ENCODE results near the gene TRPM2. TPM values are rescaled to one million over a fixed set of nuclear protein-coding genes. Genes with fewer than 3 reads are reported as not detected.

The TRPM2 gene
- total and polyA plus RNA-seq, 2 of the 13 experiments (the other 11 are each of a cell fraction or from before 2014, with no cell fraction given) = 0.07 to 0.20 TPM

DNA sequence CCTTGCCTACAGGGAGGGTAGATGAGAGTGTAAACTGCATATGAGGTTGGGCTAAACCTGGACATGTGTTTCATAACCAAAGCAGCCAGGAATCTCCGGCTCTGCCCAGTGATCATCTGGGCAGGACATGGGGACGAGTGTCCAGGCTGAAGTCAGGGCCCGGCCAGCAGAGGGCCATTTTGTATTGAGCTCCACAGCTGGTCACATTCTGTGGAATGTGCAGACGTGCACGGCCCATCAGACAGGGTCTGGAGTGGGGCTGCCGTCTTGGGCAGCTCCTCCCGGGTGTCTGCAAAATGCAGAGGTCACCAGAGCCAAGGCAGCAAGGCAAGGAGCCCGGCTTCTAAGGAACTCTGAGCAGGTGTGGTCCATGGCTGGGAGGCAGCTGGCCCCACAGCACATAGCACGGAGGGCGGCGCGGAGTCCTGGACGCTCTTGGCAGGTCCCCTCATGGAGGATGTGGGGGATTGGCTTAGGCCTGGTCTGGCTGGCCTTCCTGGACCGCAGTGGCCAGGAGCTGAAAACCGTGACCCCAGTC lies 108.1 kb downstream of the TRPM2 start (continued):
- TF ChIP-seq TEAD2 (CRISPR knock-in tag; IDR thresholded peaks at IDR 0.05) = no peak
- TF ChIP-seq, protein P1, sequence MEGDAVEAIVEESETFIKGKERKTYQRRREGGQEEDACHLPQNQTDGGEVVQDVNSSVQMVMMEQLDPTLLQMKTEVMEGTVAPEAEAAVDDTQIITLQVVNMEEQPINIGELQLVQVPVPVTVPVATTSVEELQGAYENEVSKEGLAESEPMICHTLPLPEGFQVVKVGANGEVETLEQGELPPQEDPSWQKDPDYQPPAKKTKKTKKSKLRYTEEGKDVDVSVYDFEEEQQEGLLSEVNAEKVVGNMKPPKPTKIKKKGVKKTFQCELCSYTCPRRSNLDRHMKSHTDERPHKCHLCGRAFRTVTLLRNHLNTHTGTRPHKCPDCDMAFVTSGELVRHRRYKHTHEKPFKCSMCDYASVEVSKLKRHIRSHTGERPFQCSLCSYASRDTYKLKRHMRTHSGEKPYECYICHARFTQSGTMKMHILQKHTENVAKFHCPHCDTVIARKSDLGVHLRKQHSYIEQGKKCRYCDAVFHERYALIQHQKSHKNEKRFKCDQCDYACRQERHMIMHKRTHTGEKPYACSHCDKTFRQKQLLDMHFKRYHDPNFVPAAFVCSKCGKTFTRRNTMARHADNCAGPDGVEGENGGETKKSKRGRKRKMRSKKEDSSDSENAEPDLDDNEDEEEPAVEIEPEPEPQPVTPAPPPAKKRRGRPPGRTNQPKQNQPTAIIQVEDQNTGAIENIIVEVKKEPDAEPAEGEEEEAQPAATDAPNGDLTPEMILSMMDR (CRISPR knock-in tag; IDR thresholded peaks at IDR 0.05) = peak; percentile 80
- TF ChIP-seq AKAP8 (CRISPR knock-in tag; IDR thresholded peaks at IDR 0.05) = peak; percentile 73; the same call in 1 of the 2 replicates
- TF ChIP-seq ZNF543 (CRISPR knock-in tag; IDR thresholded peaks at IDR 0.05) = 0 out of 2 replicates have a peak, but pooled peaks have one; percentile 27
- TF ChIP-seq, protein P2, sequence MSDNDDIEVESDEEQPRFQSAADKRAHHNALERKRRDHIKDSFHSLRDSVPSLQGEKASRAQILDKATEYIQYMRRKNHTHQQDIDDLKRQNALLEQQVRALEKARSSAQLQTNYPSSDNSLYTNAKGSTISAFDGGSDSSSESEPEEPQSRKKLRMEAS (IDR thresholded peaks at IDR 0.05) = no peak; the same call in 1 of the 2 replicates
- TF ChIP-seq PHF8 (CRISPR knock-in tag; IDR thresholded peaks at IDR 0.05) = 0 out of 2 replicates have a peak, but pooled peaks have one; percentile 18
- TF ChIP-seq SMC3 (IDR thresholded peaks at IDR 0.05; ENCODE audit: low read length) = peak; percentile 53
- peak; percentile 41; the same call in 1 of the 2 replicates for TF ChIP-seq ERF (CRISPR knock-in tag; IDR thresholded peaks at IDR 0.05)
- no peak for TF ChIP-seq ZNF850 (CRISPR knock-in tag; conservative IDR thresholded peaks at IDR 0.05)
- TF ChIP-seq SYNCRIP (IDR thresholded peaks at IDR 0.05; ENCODE audit: insufficient read depth, low read depth, low read length) = no peak
- TF ChIP-seq NFIB (CRISPR knock-in tag; IDR thresholded peaks at IDR 0.05; ENCODE audit: borderline replicate concordance) = no peak
- TF ChIP-seq SOX6 (IDR thresholded peaks at IDR 0.05) = no peak
- no peak for TF ChIP-seq SOX6 (CRISPR knock-in tag; IDR thresholded peaks at IDR 0.05)
- TF ChIP-seq ZNF121 (CRISPR knock-in tag; IDR thresholded peaks at IDR 0.05) = peak; percentile 80; the same call in 1 of the 2 replicates
- peak; percentile 75 for TF ChIP-seq ZNF687 (CRISPR knock-in tag; IDR thresholded peaks at IDR 0.05)
- TF ChIP-seq AGO1 (IDR thresholded peaks at IDR 0.05; ENCODE audit: low read depth, low read length, poor library complexity, severe bottlenecking) = peak; percentile 25
- TF ChIP-seq TFAP4 (IDR thresholded peaks at IDR 0.05; ENCODE audit: borderline replicate concordance, low read depth) = peak; percentile 77; the same call in 1 of the 2 replicates
- peak; percentile 32 for TF ChIP-seq YY1 (IDR thresholded peaks at IDR 0.05; ENCODE audit: insufficient read depth, insufficient replicate concordance, low read depth, low read length)
- TF ChIP-seq, protein P3, sequence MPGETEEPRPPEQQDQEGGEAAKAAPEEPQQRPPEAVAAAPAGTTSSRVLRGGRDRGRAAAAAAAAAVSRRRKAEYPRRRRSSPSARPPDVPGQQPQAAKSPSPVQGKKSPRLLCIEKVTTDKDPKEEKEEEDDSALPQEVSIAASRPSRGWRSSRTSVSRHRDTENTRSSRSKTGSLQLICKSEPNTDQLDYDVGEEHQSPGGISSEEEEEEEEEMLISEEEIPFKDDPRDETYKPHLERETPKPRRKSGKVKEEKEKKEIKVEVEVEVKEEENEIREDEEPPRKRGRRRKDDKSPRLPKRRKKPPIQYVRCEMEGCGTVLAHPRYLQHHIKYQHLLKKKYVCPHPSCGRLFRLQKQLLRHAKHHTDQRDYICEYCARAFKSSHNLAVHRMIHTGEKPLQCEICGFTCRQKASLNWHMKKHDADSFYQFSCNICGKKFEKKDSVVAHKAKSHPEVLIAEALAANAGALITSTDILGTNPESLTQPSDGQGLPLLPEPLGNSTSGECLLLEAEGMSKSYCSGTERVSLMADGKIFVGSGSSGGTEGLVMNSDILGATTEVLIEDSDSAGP (CRISPR knock-in tag; IDR thresholded peaks at IDR 0.05; ENCODE audit: borderline replicate concordance) = peak; percentile 51; the same call in 1 of the 2 replicates
- TF ChIP-seq SAP130 (CRISPR knock-in tag; IDR thresholded peaks at IDR 0.05; ENCODE audit: low read depth) = 0 out of 2 replicates have a peak, but pooled peaks have one; percentile 20
- no peak for TF ChIP-seq ZNF558 (CRISPR knock-in tag; IDR thresholded peaks at IDR 0.05; ENCODE audit: borderline replicate concordance)

Data from HepG2 (cell line).